GM12878 (cell line): ENCODE measurements around the gene FSD1L. TPM values are rescaled to one million over a fixed set of nuclear protein-coding genes. Genes with fewer than 3 reads are reported as not detected.
"Not testable (repeated sequence)": the region's sequence is repeated elsewhere in the genome, so short reads cannot be mapped to it uniquely, and the experiment has no call there.

Experiments used
- ATAC-seq: fragments of 200-7000 bp; cut with Tn5 transposase; 3 replicates; pipeline ENCODE4 v1.9.1; 2020; ENCODE audit warnings: mild to moderate bottlenecking, moderate library complexity
- BruUV-seq: library from RNA; stranded (reverse); fragments of 400-500 nt; replicated peaks from 2 replicates; lab custom pipeline; 2021; lab: Mats Ljungman, UMichigan
- CTCF ChIA-PET: fragments of 300-600 bp; sonication (Branson Sonifier 250); formaldehyde crosslinking; extraction: SDS; loops from one replicate; lab custom pipeline; 2021; ENCODE audit warnings: inconsistent platforms; lab: Yijun Ruan, JAX
- POLR2A ChIA-PET: fragments of 350-600 bp; formaldehyde crosslinking; extraction: SDS; loops from one replicate; lab custom pipeline; 2021; ENCODE audit warnings: inconsistent platforms; lab: Charles Lee
- RAD21 ChIA-PET: fragments of 300-600 bp; sonication (Branson Sonifier 250); formaldehyde crosslinking; loops from one replicate; lab custom pipeline; 2023; ENCODE audit warnings: antibody characterized with exemption; ENCODE audit not compliant: unreplicated experiment; lab: Charles Lee
- SMC1A ChIA-PET: fragments of 300-600 bp; sonication (Branson Sonifier 250); formaldehyde crosslinking; loops from one replicate; lab custom pipeline; 2023; ENCODE audit not compliant: unreplicated experiment, uncharacterized antibody; lab: Charles Lee
- DNase-seq: peaks from one replicate; pipeline ENCODE4 v3.0.0-alpha.2; 2011; ENCODE audit warnings: low read depth, low spot score
- FAIRE-seq: peaks from 3 replicates; lab custom pipeline; 2011; peaks lifted over from hg19 to GRCh38; lab: Jason Lieb, UNC
- H2AFZ ChIP-seq: 2 replicates; pipeline ENCODE4 v1.6.0; 2011; ENCODE audit warnings: low read depth, low read length, control low read depth; ENCODE audit not compliant: control insufficient read depth
- H3K27ac ChIP-seq: 2 replicates; pipeline ENCODE4 v1.5.1; 2011; ENCODE audit warnings: control low read depth; ENCODE audit not compliant: control insufficient read depth, insufficient read depth
- H3K27me3 ChIP-seq, 2 experiments: replicated peaks in 1 of 2; 2 replicates each; pipeline versions ENCODE4 v1.6.0 to v1.6.1; 2011; ENCODE audit warnings: low read length in 1 of 2; ENCODE audit not compliant: control insufficient read depth in 2 of 2, insufficient read depth in 2 of 2
- H3K36me3 ChIP-seq, 2 experiments: 2 replicates each; pipeline ENCODE4 v1.5.1; 2011; ENCODE audit warnings: low read length in 1 of 2; ENCODE audit not compliant: control insufficient read depth in 2 of 2, insufficient read depth in 2 of 2
- H3K4me1 ChIP-seq: 2 replicates; pipeline ENCODE4 v1.6.1; 2011; ENCODE audit warnings: mild to moderate bottlenecking, low read length, moderate library complexity, mixed read lengths; ENCODE audit not compliant: control insufficient read depth, insufficient read depth
- H3K4me2 ChIP-seq: 2 replicates; pipeline ENCODE4 v1.6.0; 2011; ENCODE audit warnings: control low read depth; ENCODE audit not compliant: control insufficient read depth, insufficient read depth
- H3K4me3 ChIP-seq: fragments of 200-600 bp; sonication (generic); 2 replicates; pipeline ENCODE4 v1.5.1; 2016
- H3K79me2 ChIP-seq: 2 replicates; pipeline ENCODE4 v1.6.0; 2011; ENCODE audit warnings: low read length; ENCODE audit not compliant: control insufficient read depth, insufficient read depth
- H3K9ac ChIP-seq: 2 replicates; pipeline ENCODE4 v1.8.0; 2011; ENCODE audit warnings: low read length, control low read depth, mixed read lengths; ENCODE audit not compliant: control insufficient read depth, insufficient read depth
- H3K9me3 ChIP-seq: replicated peaks from 3 replicates; pipeline ENCODE4 v1.5.1; 2011; ENCODE audit warnings: mild to moderate bottlenecking, low read length; ENCODE audit not compliant: control insufficient read depth, insufficient read depth
- H4K20me1 ChIP-seq: 2 replicates; pipeline ENCODE4 v1.6.0; 2011; ENCODE audit not compliant: control insufficient read depth, insufficient read depth
- ASH2L ChIP-seq: fragments of 300-600, 200-600 bp; sonication (generic); IDR thresholded peaks from 2 replicates; pipeline ENCODE4 v1.6.1; 2017; ENCODE audit warnings: low read depth, mild to moderate bottlenecking, borderline replicate concordance
- EGR1 ChIP-seq, 2 experiments: IDR thresholded peaks; 1 replicate in 1 of 2; 2 replicates in 1 of 2; pipeline ENCODE4 v1.6.1; 2011 to 2012; ENCODE audit warnings: low read depth in 2 of 2, low read length in 2 of 2, borderline replicate concordance in 1 of 2, mild to moderate bottlenecking in 1 of 2, moderate library complexity in 1 of 2
- IKZF1 ChIP-seq: fragments of 450-650 bp; conservative IDR thresholded peaks from 2 replicates; pipeline ENCODE4 v1.6.1; 2017; ENCODE audit warnings: antibody characterized with exemption, mild to moderate bottlenecking
- MEF2B ChIP-seq: fragments of 450-650 bp; IDR thresholded peaks from 2 replicates; pipeline ENCODE4 v1.6.1; 2018; ENCODE audit warnings: mild to moderate bottlenecking, moderate library complexity; ENCODE audit not compliant: partially characterized antibody, poor library complexity, severe bottlenecking
- PML ChIP-seq: IDR thresholded peaks from 2 replicates; pipeline ENCODE4 v1.6.1; 2012; ENCODE audit warnings: low read length, inconsistent platforms
- WGBS: methylation state at CpG from one replicate; pipeline ENCODE4 v1.1.6; 2016; ENCODE audit warnings: low lambda C conversion rate; ENCODE audit not compliant: insufficient replicate concordance, insufficient coverage; ENCODE audit errors: missing lambda C conversion rate; 5-methylcytosine and 5-hydroxymethylcytosine counted together
- in situ Hi-C: fragments of 300-500 bp; cut with MboI; formaldehyde crosslinking; loops from 9 replicates; pipeline ENCODE4 v1.14.3; 2018; ENCODE audit warnings: mixed read lengths
- intact Hi-C: fragments of 100-400 bp; cut with micrococcal nuclease; formaldehyde crosslinking; loops from one replicate; pipeline ENCODE4 v1.14.2; 2022; ENCODE audit not compliant: unreplicated experiment
- polyA plus RNA-seq, 11 experiments: library from polyadenylated mRNA; depleted of rRNA in 4 of 11; unstranded in 6 of 11; stranded (reverse) in 5 of 11; fragments of >200 nt; fragmentation: Nextera tagmentation in 4 of 11; fragmentation: Illumina TruSeq in 1 of 11; extraction: Ambion mirVana in 4 of 11; extraction: Trizol in 1 of 11; gene quantifications; 1 replicate in 1 of 11; 2 replicates in 10 of 11; pipeline versions ENCODE4 v1.2.1 to v1.2.3, GENCODE V29; 2011 to 2016; ENCODE audit warnings: inconsistent platforms in 2 of 11, missing spikeins in 2 of 11, low read depth in 1 of 11
- total RNA-seq, 4 experiments: library from RNA; depleted of rRNA in 3 of 4; stranded (reverse); fragments of >200 nt in 3 of 4; fragmentation: Illumina TruSeq in 1 of 4; extraction: Trizol in 1 of 4; gene quantifications; 2 replicates each; pipeline versions ENCODE4 v1.2.1 to v1.2.3, GENCODE V29; 2013 to 2021
- TF ChIP-seq, protein P1 (sequence below): fragments of 450-650 bp; formaldehyde crosslinking; IDR thresholded peaks from 2 replicates; pipeline ENCODE4 v1.4.0; 2020; ENCODE audit warnings: mild to moderate bottlenecking, moderate library complexity

The FSD1L gene
- total and polyA plus RNA-seq, 10 of the 15 experiments (the other 5 are each of a cell fraction or from before 2014, with no cell fraction given), result 11.9 to 52.4 (median 17.0) TPM

GRCh38 chr9:105515811-105516413 lies 68.1 kb downstream of the FSD1L start (continued):
- TF ChIP-seq, protein P1, sequence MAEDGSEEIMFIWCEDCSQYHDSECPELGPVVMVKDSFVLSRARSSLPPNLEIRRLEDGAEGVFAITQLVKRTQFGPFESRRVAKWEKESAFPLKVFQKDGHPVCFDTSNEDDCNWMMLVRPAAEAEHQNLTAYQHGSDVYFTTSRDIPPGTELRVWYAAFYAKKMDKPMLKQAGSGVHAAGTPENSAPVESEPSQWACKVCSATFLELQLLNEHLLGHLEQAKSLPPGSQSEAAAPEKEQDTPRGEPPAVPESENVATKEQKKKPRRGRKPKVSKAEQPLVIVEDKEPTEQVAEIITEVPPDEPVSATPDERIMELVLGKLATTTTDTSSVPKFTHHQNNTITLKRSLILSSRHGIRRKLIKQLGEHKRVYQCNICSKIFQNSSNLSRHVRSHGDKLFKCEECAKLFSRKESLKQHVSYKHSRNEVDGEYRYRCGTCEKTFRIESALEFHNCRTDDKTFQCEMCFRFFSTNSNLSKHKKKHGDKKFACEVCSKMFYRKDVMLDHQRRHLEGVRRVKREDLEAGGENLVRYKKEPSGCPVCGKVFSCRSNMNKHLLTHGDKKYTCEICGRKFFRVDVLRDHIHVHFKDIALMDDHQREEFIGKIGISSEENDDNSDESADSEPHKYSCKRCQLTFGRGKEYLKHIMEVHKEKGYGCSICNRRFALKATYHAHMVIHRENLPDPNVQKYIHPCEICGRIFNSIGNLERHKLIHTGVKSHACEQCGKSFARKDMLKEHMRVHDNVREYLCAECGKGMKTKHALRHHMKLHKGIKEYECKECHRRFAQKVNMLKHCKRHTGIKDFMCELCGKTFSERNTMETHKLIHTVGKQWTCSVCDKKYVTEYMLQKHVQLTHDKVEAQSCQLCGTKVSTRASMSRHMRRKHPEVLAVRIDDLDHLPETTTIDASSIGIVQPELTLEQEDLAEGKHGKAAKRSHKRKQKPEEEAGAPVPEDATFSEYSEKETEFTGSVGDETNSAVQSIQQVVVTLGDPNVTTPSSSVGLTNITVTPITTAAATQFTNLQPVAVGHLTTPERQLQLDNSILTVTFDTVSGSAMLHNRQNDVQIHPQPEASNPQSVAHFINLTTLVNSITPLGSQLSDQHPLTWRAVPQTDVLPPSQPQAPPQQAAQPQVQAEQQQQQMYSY (CRISPR knock-in tag), result no peak
- no peak for TF ChIP-seq PML
- TF ChIP-seq MEF2B, result no peak
- no peak for TF ChIP-seq EGR1 (IDR thresholded peaks at IDR 0.05; ENCODE audit: borderline replicate concordance in 1 of 2, low read depth in 2 of 2, low read length in 2 of 2)
- TF ChIP-seq ASH2L, result no peak
- no peak for TF ChIP-seq IKZF1

DNA sequence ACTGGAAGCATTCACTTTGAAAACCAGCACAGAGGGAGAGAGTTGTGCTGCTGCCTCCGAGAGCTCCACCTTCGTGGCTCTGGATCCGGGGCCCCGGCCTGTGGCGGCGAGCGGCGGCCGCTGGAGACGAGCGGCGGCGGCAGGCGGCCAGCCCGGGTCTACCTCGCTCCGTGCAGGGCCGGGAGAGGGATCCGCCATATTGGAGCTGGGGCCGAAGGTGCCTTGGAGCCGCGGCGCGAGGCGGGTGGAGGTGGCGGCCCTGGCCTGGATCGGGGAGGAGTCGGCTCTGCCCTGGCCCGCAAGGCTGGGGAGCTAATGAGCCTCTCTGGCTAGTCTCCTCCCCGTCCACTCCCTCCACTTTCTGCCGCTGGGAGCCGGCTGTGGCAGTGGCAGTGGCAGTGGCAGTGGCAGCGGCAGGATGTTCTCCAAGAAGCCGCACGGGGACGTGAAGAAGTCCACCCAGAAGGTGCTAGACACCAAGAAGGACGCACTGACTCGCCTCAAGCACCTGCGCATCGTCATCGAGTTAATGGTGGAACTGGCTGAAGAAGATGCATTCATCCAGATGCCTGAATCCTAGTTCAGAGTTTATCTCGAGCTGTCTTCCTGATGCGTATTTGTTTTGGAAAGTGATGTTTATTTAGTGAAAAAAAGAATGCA lies 72.0 kb downstream of the FSD1L start:
- H2AFZ ChIP-seq, H4K20me1 ChIP-seq, FAIRE-seq, H3K9ac ChIP-seq, POLR2A ChIA-PET, in situ Hi-C loops, BruUV-seq, H3K4me1 ChIP-seq, intact Hi-C loops, H3K4me2 ChIP-seq, RAD21 ChIA-PET, DNase-seq, H3K27ac ChIP-seq, H3K4me3 ChIP-seq, H3K79me2 ChIP-seq, CTCF ChIA-PET, H3K9me3 ChIP-seq, H3K27me3 ChIP-seq: not testable (repeated sequence)
- SMC1A ChIA-PET, result interaction anchor here (1.1 kb wide), 1 partner anchor 11 kb away, joined by 3 read pairs; no protein-coding TSS in a partner anchor
- WGBS, result 80% methylated on average over 40 of the region's 43 CpGs
- peaks cover 6 to 10% of the 10 kb centered on the region in 2 experiments; a peak in 3 of 4 replicates for H3K36me3 ChIP-seq
- peak; percentile 88 for ATAC-seq

GRCh38 chr9:105520992-105521391 lies 73.2 kb downstream of the FSD1L start:
- H2AFZ ChIP-seq, H3K27me3 ChIP-seq, H3K9me3 ChIP-seq, in situ Hi-C loops, H3K36me3 ChIP-seq, H3K4me3 ChIP-seq, RAD21 ChIA-PET, H4K20me1 ChIP-seq, DNase-seq, intact Hi-C loops, FAIRE-seq, H3K9ac ChIP-seq, CTCF ChIA-PET, H3K4me1 ChIP-seq, ATAC-seq, H3K4me2 ChIP-seq, BruUV-seq, H3K27ac ChIP-seq, POLR2A ChIA-PET, H3K79me2 ChIP-seq: not testable (repeated sequence)
- SMC1A ChIA-PET, result interaction anchor here (1.3 to 2.6 kb wide), 3 partner anchors 9 to 20 kb away, joined by 5 to 7 read pairs (median 6); no protein-coding TSS in a partner anchor
- 98% methylated on average over 6 of the region's 6 CpGs for WGBS
